Stomach (tissue), 9 donors: ENCODE measurements around the gene PHF21B. TPM values are rescaled to one million over a fixed set of nuclear protein-coding genes. Genes with fewer than 3 reads are reported as not detected.
A peak's percentile ranks its signal among the peaks of the same experiment; 100 is the strongest.

ENCODE experiments used
- DNase-seq, 2 donors: peaks; one replicate each; pipeline versions ENCODE4 v3.0.0 to v3.0.0-alpha.2; 2013 to 2019
- H3K27ac ChIP-seq, 5 donors: fragments of 200-600 bp in 4 of 5; sonication (generic) in 4 of 5; one replicate each; pipeline ENCODE4 v1.5.1; 2013 to 2019; ENCODE audit warnings: mild to moderate bottlenecking in 1 of 5, moderate library complexity in 1 of 5
- H3K27me3 ChIP-seq, 3 donors: fragments of 200-600 bp; sonication (generic); one replicate each; pipeline ENCODE4 v1.5.1; 2017 to 2019; ENCODE audit warnings: mixed run types in 1 of 3
- H3K36me3 ChIP-seq, 4 donors: fragments of 200-600 bp; sonication (generic); 1 replicate in 3 of 4; 2 replicates in 1 of 4; pipeline ENCODE4 v1.5.1; 2016 to 2019
- H3K4me1 ChIP-seq, 4 donors: fragments of 200-600 bp; sonication (generic); one replicate each; pipeline ENCODE4 v1.5.1; 2016 to 2019
- H3K4me3 ChIP-seq, 4 donors: fragments of 200-600 bp; sonication (generic) in 3 of 4; one replicate each; pipeline ENCODE4 v1.5.1; 2016 to 2019; ENCODE audit warnings: mild to moderate bottlenecking in 1 of 4
- H3K9me3 ChIP-seq, 4 donors: fragments of 200-600 bp; sonication (generic); one replicate each; pipeline ENCODE4 v1.5.1; 2016 to 2019
- EP300 ChIP-seq: sonication (generic); formaldehyde crosslinking; IDR thresholded peaks from one replicate; pipeline ENCODE4 v1.6.1; 2017; ENCODE audit warnings: antibody characterized with exemption
- POLR2A ChIP-seq, 4 donors: fragments of 450-650 bp; IDR thresholded peaks; one replicate each; pipeline ENCODE4 v1.6.1; 2016; ENCODE audit warnings: antibody characterized with exemption in 4 of 4, control low read depth in 2 of 4, mild to moderate bottlenecking in 1 of 4, moderate library complexity in 1 of 4
- POLR2AphosphoS5 ChIP-seq, 3 donors: sonication (generic); formaldehyde crosslinking; IDR thresholded peaks; one replicate each; pipeline ENCODE4 v1.6.1; 2016; ENCODE audit warnings: antibody characterized with exemption in 3 of 3
- WGBS, 5 donors: extraction: QIAGEN DNeasy Blood & Tissue Kit in 3 of 5; methylation state at CpG; one replicate each; pipeline versions ENCODE4 v1.1.5 to v1.1.7; 2013 to 2018; 5-methylcytosine and 5-hydroxymethylcytosine counted together
- intact Hi-C: fragments of 100-400 bp; cut with DNase I; formaldehyde crosslinking; loops from one replicate; pipeline ENCODE4 v1.15.1; 2023; ENCODE audit warnings: low total_unique reads
- polyA plus RNA-seq, 3 donors: library from polyadenylated mRNA; stranded (reverse); fragments of 200-250 nt; gene quantifications; one replicate each; pipeline ENCODE4 v1.2.3, GENCODE V29; 2013
- total RNA-seq, 5 donors: library from RNA; depleted of rRNA; stranded (reverse); fragments of >200 nt; gene quantifications; one replicate each; pipeline versions ENCODE4 v1.1.0 to v1.2.3, GENCODE V29; 2014 to 2016
- TF ChIP-seq, protein P1 (sequence below), 7 experiments: fragments of 450-650 bp in 4 of 7; fragments of 200-600 bp in 3 of 7; sonication (generic) in 3 of 7; IDR thresholded peaks; one replicate each; pipeline ENCODE4 v1.5.1; 2016 to 2019; ENCODE audit warnings: antibody characterized with exemption in 7 of 7, control low read depth in 2 of 7, mild to moderate bottlenecking in 1 of 7
- donor health status: healthy with polysubstance abuse.
- donor health status: Bipolar disorder and iron deficiency.
- donor health status: healthy.

Gene PHF21B
- total and polyA plus RNA-seq, 8 donors = 0.12 to 0.45 (median 0.26) TPM; not detected in 4

DNA sequence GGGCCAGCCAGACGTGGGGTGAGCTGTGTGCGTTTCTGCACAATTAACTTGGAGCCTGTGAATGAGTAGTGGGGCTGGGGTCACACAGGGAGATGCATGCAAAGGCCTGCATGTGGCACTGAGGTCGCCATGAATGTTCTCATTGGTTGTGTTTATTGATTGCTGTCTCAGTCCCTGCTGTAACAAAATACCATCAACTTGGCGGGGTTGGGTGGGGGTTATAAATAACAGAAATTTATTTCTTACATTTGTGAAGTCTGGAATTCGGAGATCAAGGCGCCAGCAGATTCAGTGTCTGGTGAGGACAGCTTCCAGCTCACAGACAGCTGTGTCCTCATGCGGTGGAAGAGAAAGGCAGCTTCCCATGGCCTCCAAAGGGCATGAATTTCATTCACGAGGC, 29.3 kb upstream of the PHF21B start:
- WGBS, 5 donors = 60 to 75% (median 66%) methylated on average over 8 of the region's 8 CpGs
- Histone ChIP-seq H3K27me3 (peaks cover 0 to 63% (median 14%) of the 10 kb centered on the region in 3 donors), H3K4me3 (no peak overlapping the region), H3K27ac (no peak overlapping the region), H3K9me3 (peaks cover 0 to 4% (median 0%) of the 10 kb centered on the region in 4 donors), H3K36me3 (no peaks in the 10 kb centered on the region), H3K4me1 (peaks cover 0 to 4% (median 0%) of the 10 kb centered on the region in 4 donors)
- DNase-seq = no peak
- intact Hi-C loops = no loop called here
- no peak for TF ChIP-seq POLR2A (IDR thresholded peaks at IDR 0.05)
- TF ChIP-seq, protein P1, sequence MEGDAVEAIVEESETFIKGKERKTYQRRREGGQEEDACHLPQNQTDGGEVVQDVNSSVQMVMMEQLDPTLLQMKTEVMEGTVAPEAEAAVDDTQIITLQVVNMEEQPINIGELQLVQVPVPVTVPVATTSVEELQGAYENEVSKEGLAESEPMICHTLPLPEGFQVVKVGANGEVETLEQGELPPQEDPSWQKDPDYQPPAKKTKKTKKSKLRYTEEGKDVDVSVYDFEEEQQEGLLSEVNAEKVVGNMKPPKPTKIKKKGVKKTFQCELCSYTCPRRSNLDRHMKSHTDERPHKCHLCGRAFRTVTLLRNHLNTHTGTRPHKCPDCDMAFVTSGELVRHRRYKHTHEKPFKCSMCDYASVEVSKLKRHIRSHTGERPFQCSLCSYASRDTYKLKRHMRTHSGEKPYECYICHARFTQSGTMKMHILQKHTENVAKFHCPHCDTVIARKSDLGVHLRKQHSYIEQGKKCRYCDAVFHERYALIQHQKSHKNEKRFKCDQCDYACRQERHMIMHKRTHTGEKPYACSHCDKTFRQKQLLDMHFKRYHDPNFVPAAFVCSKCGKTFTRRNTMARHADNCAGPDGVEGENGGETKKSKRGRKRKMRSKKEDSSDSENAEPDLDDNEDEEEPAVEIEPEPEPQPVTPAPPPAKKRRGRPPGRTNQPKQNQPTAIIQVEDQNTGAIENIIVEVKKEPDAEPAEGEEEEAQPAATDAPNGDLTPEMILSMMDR (IDR thresholded peaks at IDR 0.05) = no peak
- no peak for TF ChIP-seq EP300
- no peak for TF ChIP-seq POLR2AphosphoS5 (IDR thresholded peaks at IDR 0.05)

GRCh38 chr22:45036154-45036553, 26.3 kb upstream of the PHF21B start:
- Histone ChIP-seq H3K4me1 (peaks cover 0 to 4% (median 0%) of the 10 kb centered on the region in 4 donors), H3K27me3 (peaks cover 0 to 66% (median 17%) of the 10 kb centered on the region in 3 donors), H3K36me3 (no peaks in the 10 kb centered on the region), H3K9me3 (no peaks in the 10 kb centered on the region), H3K27ac (no peak overlapping the region), H3K4me3 (no peak overlapping the region)
- DNase-seq = peak in 1 of 2 donors; percentile 43
- intact Hi-C loops = no loop called here
- TF ChIP-seq, protein P1 (IDR thresholded peaks at IDR 0.05) = no peak
- TF ChIP-seq POLR2A (IDR thresholded peaks at IDR 0.05) = no peak
- TF ChIP-seq EP300 = no peak
- 64 to 79% (median 75%) methylated on average over 12 to 15 of the region's 15 CpGs for WGBS, 5 donors

DNA sequence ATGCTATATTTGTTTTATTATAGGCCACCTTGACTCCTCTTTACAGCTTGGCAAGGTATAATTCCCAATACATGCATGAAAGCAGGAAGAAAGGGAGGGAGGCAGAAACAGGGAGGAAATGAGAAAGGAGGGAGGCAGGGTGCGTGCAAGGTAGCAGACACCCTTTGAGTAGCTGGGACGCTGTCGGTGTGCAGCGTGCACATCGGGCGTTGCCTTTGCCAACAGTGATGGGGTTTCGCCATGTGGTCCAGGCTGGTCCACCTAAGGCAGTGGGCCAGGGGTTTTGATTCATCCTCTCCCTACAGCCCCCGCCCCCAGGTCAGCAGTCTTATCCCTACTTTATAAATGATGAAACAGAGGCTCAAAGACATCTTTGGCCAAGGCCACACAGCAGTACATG, 25.0 kb upstream of the PHF21B start:
- Histone ChIP-seq H3K27ac (no peak overlapping the region), H3K36me3 (no peaks in the 10 kb centered on the region), H3K9me3 (no peaks in the 10 kb centered on the region), H3K4me3 (no peak overlapping the region), H3K27me3 (peaks cover 0 to 60% (median 14%) of the 10 kb centered on the region in 3 donors), H3K4me1 (peaks cover 0 to 4% (median 0%) of the 10 kb centered on the region in 4 donors)
- no peak for DNase-seq
- TF ChIP-seq POLR2A (IDR thresholded peaks at IDR 0.05) (no peak), POLR2AphosphoS5 (IDR thresholded peaks at IDR 0.05) (no peak), EP300 (no peak)
- TF ChIP-seq, protein P1 (IDR thresholded peaks at IDR 0.05) = no peak
- 88 to 93% (median 90%) methylated on average over 7 to 8 of the region's 8 CpGs for WGBS, 5 donors
- intact Hi-C loops = no loop called here

DNA sequence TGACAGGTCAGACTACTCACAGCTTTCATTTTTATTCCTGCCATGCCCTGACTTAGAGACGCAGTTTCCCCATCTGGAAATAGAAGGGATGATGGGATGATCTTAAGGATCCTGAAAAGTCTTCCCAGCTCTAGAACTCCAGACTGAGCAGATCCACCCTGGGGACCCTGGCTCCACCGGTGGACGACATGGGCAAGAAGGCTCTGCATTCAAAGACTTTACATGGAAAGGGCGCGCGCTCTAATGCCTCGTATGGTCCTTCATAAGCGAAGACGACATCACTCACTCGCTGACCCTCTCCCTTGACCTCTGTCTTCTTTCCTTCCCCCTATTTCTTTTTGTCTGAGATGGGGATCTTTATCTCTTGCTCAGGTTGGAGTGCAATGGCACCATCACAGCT, 24.4 kb upstream of the PHF21B start:
- Histone ChIP-seq H3K36me3 (no peaks in the 10 kb centered on the region), H3K4me3 (no peak overlapping the region), H3K9me3 (no peaks in the 10 kb centered on the region), H3K27me3 (peaks cover 0 to 67% (median 14%) of the 10 kb centered on the region in 3 donors), H3K4me1 (peaks cover 0 to 4% (median 0%) of the 10 kb centered on the region in 4 donors), H3K27ac (no peak overlapping the region)
- 91 to 94% (median 91%) methylated on average over 10 of the region's 10 CpGs for WGBS, 5 donors
- TF ChIP-seq POLR2AphosphoS5 (IDR thresholded peaks at IDR 0.05) (no peak), EP300 (no peak), POLR2A (IDR thresholded peaks at IDR 0.05) (no peak)
- TF ChIP-seq, protein P1 (IDR thresholded peaks at IDR 0.05) = no peak
- intact Hi-C loops = no loop called here
- DNase-seq = no peak
